ENCODE data around the gene LRRC36.

LRRC36 gene

GRCh38 chr16:67296420-67296819 lies 30.2 kb upstream of the LRRC36 start:
- no peak for DNase-seq

GRCh38 chr16:67298277-67298676 lies 28.3 kb upstream of the LRRC36 start:
- no peak for DNase-seq

- DNase-seq, result no peak
Observed at GRCh38 chr16:67299269-67299668, 27.3 kb upstream of the LRRC36 start.

- no peak for DNase-seq
Observed at GRCh38 chr16:67301080-67301782, 25.4 kb upstream of the LRRC36 start.

- no peak for DNase-seq
Observed at GRCh38 chr16:67302076-67302475, 24.5 kb upstream of the LRRC36 start.

- no peak for DNase-seq
Observed at GRCh38 chr16:67302970-67303369, 23.6 kb upstream of the LRRC36 start.

- no peak for DNase-seq
Observed at GRCh38 chr16:67304020-67304419, 22.6 kb upstream of the LRRC36 start.

- no peak for DNase-seq
Observed at GRCh38 chr16:67305216-67306071, 21.2 kb upstream of the LRRC36 start.

GRCh38 chr16:67310561-67310960 lies 16.1 kb upstream of the LRRC36 start:
- no peak for DNase-seq

GRCh38 chr16:67311607-67312488 lies 14.8 kb upstream of the LRRC36 start:
- peak; percentile 38 for DNase-seq

- no peak for DNase-seq
Observed at GRCh38 chr16:67312719-67313118, 13.9 kb upstream of the LRRC36 start.

GRCh38 chr16:67317853-67318252 lies 8.8 kb upstream of the LRRC36 start:
- DNase-seq, result no peak

GRCh38 chr16:67326115-67326471 lies 522 bp upstream of the LRRC36 start:
- DNase-seq, result no peak

- DNase-seq, result no peak
Observed at GRCh38 chr16:67327743-67328142, 1.1 kb downstream of the LRRC36 start.

GRCh38 chr16:67329901-67330300 lies 3.3 kb downstream of the LRRC36 start:
- DNase-seq, result no peak

GRCh38 chr16:67333315-67333714 lies 6.7 kb downstream of the LRRC36 start:
- DNase-seq, result no peak

- no peak for DNase-seq
Observed at GRCh38 chr16:67336116-67336515, 9.5 kb downstream of the LRRC36 start.

GRCh38 chr16:67336648-67337047 lies 10.0 kb downstream of the LRRC36 start:
- no peak for DNase-seq

GRCh38 chr16:67339453-67339852 lies 12.8 kb downstream of the LRRC36 start:
- no peak for DNase-seq

- no peak for DNase-seq
Observed at GRCh38 chr16:67341250-67341649, 14.6 kb downstream of the LRRC36 start.

GRCh38 chr16:67342616-67343015 lies 16.0 kb downstream of the LRRC36 start:
- DNase-seq, result no peak

- DNase-seq, result no peak
Observed at GRCh38 chr16:67345401-67345800, 18.8 kb downstream of the LRRC36 start.

GRCh38 chr16:67346341-67346740 lies 19.7 kb downstream of the LRRC36 start:
- DNase-seq, result no peak

Measured in CD4-positive, alpha-beta T cell treated with Interleukin-6 for 4 hours (primary cell).